Thyroid gland (tissue), 4 donors: Measurements from ENCODE around the gene USP51.

ENCODE experiments used
- CTCF ChIP-seq, 6 experiments: fragments of 200-600 bp in 3 of 6; fragments of 450-650 bp in 3 of 6; sonication (generic) in 3 of 6; IDR thresholded peaks; one replicate each; pipeline ENCODE4 v1.5.1; 2016 to 2019; ENCODE audit warnings: antibody characterized with exemption in 6 of 6, mild to moderate bottlenecking in 2 of 6, inconsistent platforms in 1 of 6, moderate library complexity in 1 of 6
- POLR2A ChIP-seq, 2 donors: fragments of 450-650 bp; IDR thresholded peaks; one replicate each; pipeline ENCODE4 v1.6.1; 2017; ENCODE audit warnings: antibody characterized with exemption in 2 of 2, mild to moderate bottlenecking in 2 of 2, moderate library complexity in 1 of 2

DNA sequence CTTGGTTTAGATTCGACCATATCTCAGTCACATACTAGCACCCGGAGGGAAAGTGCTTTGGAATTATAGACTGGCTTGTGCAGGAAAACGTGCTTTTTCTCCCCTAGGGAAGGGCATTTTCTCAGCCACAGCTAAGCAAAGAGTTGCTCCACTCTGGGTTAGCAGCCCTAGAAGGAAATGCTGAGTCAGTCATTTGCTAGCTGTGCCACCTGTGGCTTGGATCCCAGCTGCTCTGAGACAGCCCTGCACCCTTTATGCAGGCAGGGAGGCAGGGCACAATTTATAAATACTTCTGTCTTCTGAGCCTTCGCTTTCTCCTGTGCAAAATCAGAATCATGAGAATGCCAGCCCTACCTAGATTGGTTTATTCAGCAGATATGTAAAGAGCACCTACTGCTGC is 1.3 kb upstream of the USP51 start:
- TF ChIP-seq CTCF (IDR thresholded peaks at IDR 0.05) (no peak), POLR2A (IDR thresholded peaks at IDR 0.05) (no peak)
